GM21447 (cell line): ENCODE results near the gene TPST1.
"Not testable (repeated sequence)": the region's sequence is repeated elsewhere in the genome, so short reads cannot be mapped to it uniquely, and the experiment has no call there.

Source experiments
- ATAC-seq: cut with Tn5 transposase; IDR thresholded peaks from one replicate; pipeline ENCODE4 v1.9.1; 2021; ENCODE audit not compliant: unreplicated experiment

The TPST1 gene

DNA sequence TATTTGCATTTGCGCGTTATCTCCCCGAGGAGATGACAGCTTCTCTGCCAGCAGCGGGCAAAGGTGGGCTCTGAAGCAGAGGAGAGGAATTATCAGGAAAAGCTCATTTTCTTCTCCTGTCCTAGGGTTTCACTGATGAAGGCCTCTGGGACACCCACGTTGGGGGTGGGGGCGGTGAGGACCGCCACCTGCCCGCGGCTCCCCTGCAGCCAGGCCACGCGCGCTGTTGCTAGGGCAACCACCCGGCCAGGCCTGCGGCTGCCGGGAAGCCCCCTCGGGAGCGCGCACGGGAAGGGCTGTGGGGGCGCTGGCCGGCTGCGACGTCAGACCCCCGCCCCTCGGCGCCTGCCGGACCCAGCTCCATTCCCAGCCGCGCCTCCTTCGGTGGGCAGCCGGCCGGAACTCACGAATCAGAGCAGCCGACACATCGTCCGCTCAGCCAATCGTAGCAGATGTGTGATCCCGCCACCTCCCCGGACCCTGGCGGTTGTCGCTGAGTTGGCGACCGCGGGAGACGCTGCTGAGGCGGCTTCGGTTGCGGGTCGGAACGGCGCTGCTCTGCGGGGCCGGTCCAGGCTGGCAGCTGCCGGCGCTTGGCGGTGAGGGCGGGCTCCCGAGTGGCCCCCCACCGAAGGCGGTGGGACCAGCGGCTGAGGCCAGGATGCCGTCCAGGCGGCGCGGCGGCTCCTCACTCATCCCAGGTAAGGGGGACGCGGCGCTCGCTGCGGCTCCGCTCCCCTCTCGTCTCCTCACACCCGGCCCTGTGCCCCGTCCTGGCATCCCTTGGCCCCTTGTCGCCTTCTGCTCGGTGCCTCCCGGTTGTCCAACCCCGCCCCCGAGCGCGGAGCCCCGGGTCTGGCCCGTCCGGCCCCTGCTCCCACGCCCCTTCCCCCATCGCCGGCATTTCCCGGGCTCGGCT lies at the start of gene TPST1:
TPST1 (plus strand) TSS at position 513 of the 919 bp plus-strand sequence. CDS start 35,092 bp downstream, outside the sequence.
- peak; percentile 96 for ATAC-seq

DNA sequence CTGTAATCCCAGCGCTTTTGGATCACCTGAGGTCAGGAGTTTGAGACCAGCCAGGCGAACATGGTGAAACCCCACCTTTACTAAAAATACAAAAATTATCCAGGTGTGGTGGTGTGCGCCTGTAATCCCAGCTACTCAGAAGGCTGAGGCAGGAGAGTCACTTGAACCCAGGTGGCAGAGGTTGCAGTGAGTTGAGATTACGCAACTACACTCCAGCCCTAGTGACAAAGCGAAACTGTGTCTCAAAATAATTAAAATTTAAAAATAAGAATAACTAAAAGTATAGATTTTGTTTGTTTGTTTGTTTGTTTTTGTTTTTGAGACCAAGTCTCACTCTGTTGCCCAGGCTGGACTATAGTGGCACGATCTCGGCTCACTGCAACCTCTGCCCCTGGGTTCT lies 49.1 kb upstream of the TPST1 start:
- not testable (repeated sequence) for ATAC-seq

DNA sequence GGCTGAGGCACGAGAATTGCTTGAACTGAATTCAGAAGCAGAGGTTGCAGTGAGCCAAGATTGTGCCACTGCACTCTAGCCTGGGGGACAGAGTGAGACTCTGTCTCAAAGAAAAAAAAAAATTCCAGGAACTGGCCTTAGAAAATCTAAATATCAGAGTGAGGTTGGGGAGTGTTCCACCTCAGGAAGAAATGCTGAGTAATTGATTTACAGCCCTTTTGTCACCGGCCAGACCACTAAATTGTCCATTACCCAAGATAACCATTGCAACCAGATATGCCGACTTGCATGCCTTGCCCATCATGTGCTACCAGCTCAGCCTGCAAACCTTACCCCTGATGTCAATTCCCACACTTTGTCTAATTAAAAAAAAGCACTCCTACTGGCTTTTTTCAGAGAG lies 48.1 kb upstream of the TPST1 start:
- ATAC-seq: no peak

DNA sequence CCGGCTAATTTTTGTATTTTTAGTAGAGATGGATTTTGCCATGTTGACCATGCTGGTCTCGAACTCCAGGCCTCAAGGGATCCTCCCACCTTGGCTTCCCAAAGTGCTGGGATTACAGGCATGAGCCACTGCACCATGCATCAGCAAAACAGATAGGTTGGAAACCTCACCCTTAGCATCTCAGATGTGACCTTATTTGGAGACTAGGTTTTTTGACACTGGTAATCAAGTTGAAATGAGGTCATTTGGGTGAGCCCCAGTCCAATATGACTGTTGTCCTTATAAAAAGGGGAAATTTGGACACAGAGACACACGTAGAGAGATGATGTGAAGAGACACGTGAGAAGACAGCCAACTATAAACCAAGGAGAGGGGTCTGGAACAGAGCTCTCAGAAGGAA lies 42.5 kb upstream of the TPST1 start:
- no peak for ATAC-seq

DNA sequence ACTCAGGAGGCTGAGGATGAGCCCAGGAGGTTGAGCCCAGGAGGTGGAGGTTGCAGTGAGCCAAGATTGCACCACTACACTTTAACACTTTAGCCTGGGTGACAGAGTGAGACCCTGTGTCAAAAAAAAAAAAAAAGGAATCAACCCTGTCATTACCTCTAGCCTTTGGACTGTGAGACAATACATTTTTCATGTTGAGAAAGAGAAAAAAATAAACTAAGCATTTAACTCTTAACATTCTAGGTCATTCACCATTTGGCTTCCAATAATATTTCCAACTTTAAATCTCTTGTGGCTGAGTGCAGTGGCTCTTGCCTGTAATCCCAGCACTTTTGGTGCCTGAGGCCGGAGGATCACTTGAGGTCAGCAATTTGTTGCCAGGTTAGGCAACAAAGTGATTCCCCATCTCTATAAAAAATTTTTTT lies 41.9 kb upstream of the TPST1 start:
- ATAC-seq: no peak

DNA sequence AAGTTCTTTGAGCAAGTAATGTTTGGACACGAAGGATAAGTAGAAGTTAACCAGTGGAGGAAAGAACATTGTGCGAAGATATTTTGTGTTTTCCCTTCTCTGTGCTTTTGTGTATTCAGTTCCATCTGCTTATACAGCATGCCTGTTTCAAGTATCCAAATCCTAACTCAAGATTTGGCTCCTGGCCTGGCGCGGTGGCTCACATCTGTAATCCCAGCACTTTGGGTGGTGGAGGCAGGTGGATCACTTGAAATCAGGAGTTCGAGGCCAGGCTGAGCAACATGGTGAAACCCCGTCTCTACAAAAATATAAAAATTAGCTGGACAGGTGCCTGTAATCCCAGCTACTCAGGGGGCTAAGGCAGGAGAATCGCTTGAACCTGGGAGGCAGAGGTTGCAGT lies 40.8 kb upstream of the TPST1 start:
- no peak for ATAC-seq

DNA sequence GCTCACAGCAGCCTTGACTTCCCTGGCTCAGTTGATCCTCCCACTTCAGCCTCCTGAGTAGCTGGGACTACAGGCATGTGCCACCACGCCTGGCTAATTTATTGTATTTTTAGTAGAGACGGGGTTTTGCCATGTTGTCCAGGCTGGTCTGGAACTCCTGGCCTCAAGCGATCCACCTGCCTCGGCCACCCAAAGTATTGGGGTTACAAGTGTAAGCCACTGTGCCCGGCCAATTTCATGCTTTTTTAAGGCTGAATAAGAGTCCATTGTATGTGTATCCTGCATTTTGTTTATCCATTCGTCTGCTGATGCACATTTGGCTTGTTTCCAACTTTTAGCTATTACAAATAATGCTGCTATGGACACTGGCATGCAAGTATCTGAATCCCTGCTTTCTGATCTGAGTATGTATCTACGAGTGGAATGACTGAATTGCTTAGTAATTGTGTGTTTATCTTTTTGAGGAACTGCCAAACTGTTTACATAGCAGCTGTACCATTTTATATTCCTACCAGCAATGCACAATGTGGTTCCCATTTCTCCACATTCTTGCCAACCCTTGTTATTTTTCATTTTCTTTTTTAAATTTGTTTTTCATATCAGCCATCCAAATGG lies 37.3 kb upstream of the TPST1 start:
- no peak for ATAC-seq

DNA sequence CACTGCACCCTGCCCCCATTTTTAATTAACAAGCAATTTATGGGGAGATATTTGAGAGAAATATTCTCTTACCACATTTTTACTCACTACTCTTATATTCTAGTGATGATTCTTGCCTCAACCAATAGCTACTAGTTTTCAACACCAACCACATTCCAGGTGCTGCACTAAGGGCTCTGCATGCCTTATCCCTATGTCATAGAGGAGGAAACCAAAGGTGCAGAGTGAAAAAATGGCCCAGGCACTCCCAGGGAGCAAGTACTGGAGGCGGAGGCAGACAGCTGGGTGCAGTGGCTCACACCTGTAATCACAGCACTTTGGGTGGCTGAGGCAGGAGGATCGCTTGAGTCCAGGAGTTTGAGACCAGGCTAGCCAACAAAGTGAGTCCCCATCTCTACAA lies 35.5 kb upstream of the TPST1 start:
- no peak for ATAC-seq

DNA sequence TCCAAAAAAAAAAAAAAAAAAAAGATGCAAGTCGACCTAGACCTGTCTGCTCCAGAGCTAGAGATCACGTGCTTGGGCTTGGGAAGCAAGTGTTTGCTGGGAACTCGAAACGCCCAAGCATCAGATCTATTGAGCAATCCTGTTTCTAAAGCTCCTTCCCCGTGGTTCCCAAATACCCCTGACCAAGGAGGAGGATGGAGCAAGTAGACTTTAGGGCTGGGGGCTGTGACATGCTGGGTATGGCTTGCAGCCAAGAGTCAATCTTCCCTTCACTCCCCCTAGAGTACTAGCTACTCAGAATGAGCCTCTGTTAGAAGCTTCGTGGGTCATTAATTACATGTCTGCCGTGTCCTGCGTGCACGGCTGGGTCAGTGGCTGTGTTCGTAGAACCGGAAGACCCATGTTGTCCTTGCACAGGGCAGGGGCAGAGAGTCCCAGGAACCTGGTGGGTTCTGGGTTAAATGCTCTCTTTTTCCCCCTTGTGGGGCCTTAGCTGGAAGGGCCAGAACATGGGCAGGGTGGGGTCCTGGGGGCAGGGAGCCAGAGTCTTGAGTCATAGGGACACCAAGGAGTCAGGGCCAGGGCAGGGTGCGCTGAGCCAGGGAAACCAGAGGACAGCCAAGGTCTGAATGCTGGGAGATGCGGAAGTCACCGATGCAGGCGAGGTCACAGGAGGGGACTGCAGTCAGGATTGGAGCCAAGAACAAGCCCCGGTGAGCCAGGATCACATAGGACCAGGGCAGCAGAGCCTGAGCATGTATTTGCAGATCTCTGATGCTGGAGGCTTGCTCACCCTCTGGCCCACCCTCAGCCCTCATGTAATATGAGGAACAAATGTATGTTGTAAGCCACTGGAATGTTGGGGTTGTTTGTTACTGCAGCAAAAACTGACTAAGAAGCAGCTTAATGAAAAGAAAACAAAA lies 34.6 kb upstream of the TPST1 start:
- ATAC-seq: no peak

DNA sequence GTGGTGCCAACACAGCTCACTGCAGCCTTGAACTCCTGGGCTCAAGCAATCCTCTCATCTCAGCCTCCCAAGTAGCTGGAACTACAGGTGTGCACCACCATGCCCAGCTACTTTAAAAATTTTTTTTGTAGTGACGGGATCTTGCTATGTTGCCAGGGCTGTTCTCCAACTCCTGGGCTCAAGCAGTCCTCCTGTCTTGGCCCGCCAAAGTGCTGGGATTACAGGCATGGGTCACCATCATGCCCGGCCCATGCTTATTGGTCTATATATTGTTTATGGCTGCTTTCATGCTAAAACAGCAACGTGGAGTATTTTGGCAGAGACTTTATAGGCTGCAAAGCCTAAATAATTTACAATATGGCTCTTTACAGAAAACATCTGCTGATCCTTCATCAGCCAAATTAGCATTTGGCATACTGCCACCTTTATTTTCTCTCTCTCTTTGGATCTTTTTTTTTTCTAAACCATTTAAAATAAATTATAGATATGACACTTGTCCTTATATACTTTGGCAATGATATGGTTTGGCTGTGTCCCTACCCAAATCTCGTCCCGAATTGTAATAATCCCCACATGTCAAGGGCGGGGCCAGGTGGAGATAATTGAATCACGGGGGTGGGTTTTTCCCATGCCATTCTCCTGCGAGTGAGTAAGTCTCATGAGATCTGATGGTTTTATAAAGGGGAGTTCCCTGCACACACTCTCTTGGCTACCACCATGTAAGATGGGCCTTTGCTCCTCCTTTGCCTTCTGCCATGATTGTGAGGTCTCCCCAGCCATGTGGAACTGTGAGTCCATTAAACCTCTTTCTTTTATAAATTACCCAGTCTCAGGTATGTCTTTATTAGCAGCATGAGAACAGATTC lies 32.4 kb upstream of the TPST1 start:
- not testable (repeated sequence) for ATAC-seq

DNA sequence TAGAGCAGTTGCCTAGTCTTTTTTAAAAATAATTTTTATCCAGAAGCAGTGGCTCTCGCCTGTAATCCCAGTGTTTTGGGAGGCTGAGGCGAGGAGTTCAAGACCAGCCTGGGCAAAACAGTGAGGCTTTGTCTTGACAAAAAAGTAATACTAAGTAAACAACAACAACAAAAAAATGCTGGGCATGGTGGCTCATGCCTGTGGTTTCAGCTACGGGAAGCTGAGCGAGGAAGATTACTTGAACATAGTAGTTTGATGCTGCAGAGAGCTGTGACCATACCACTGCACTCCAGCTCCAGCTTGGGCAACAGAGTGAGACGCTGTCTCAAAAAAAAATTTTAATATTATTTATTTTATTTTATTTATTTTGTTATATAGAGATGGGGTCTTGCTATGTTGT lies 31.3 kb upstream of the TPST1 start:
- no peak for ATAC-seq

DNA sequence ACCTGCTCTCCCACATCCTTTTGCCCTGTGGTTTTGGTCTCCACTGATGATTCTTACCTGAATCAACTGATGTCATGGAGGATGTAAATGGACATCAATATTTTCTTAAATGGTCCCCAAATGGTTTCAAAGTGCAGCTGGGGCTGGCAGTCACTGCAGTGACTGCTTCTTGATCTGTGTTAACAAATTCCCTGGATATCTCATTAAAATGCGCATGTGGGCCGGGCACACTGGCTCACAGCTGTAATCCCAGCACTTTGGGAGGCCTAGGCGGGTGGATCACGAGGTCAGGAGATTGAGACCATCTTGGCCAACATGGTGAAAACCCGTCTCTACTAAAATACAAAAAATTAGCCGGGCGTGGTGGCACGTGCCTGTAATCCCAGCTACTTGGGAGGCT lies 30.1 kb upstream of the TPST1 start:
- not testable (repeated sequence) for ATAC-seq

DNA sequence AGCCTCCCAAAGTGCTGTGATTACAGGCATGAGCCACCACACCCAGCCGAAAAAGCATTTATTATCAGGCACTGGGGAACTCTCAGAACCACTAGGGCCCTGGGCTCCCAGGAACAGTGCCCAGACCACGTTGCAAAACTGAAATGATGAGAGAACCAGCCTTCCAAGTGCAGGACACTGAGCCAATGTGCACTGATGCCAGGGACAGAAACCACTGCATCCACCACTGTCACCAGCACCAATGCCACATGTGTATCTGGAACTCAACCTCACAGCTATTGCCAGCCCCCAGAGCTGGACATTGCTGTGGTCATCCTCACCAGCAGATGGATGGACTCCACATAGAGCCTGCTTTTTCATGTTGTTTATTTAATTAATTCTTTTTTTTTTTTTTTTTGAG lies 28.2 kb upstream of the TPST1 start:
- no peak for ATAC-seq

DNA sequence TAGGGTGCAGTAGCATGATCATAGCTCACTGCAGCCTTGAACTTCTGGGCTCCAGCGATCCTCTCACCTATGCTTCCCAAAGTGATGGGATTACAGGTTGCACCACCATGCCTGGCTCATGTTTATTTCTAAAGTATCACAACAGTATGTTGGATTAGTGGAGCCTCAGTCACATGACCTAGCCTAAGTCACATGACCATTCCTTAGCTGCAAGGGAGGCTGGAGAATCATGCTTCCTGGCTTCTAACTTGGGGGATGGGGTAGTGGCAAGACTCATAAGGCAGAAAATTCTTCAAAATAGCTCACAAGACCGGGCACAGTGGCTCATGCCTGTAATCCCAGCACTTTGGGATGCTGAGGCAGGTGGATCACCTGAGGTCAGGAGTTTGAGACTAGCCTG lies 26.9 kb upstream of the TPST1 start:
- ATAC-seq: no peak

DNA sequence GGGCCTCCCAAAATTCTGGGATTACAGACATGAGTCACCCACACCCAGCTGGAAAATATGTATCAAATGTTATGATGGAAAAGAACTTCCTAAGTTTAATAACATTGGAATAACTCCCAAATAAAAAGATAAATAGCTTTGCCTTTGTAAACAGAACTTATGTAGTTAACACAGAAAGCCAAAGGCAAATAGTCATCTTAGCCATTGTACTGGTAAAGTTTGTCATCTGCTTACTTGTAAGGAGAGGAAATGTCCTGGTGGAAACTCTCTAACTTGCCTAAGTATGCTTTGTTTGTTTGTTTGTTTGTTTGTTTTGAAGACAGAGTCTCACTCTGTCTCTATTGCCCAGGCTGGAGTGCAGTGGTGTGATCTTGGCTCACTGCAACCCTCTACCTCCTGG lies 23.8 kb upstream of the TPST1 start:
- ATAC-seq: no peak

DNA sequence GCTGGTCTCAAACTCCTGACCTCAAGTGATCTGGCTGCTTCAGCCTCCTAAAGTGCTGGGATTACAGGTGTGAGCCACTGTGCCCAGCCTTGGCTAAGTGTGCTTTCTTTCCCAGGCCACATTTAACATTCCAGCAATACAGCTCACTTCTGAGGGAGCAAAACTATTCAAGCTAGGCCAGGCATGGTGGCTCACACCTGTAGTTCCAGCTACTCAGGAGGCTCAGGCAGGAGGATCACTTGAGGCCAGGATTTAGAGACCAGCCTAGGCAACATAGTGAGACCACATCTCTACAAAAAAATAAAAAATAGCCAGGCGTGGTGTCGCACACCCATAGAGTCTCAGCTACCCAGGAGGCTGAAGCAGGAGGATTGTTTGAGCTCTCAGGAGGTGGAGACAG lies 23.3 kb upstream of the TPST1 start:
- ATAC-seq: no peak

DNA sequence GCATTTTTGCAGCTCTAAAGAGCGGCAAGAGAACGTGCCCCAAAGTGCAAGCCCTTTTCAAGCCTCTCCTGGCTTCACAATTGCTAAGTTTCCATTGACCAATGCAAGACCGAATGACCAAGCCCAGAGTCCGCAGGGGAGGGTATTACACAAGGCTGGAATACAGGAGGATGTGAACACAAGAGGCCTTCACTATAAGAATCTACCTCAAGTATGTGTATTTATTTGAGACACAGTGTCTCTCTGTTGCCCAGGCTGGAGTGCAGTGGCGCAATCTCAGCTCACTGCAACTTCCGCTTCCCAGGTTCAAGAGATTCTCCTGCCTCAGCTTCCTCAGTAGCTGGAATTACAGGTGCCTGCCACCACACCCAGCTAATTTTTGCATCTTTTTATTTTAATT lies 22.2 kb upstream of the TPST1 start:
- ATAC-seq: no peak

DNA sequence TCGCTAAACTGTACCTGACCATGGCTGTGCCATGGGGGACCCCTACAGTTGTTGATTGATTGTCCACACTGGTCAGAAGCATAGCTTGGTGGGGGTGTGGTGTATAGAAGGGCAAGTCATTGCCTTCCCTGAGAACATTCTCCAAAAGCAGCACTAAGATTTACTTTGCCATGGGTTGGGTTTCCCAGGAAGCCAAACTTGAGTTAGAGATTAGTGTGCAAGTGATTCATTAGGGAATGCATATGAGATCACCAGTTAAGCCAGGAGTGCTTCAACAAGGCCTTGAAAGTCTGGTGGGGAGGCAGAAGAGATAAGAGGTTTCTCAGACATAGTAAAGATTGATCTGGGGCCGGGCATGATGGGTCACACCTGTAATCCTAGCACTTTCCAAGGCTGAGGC lies 21.4 kb upstream of the TPST1 start:
- no peak for ATAC-seq

DNA sequence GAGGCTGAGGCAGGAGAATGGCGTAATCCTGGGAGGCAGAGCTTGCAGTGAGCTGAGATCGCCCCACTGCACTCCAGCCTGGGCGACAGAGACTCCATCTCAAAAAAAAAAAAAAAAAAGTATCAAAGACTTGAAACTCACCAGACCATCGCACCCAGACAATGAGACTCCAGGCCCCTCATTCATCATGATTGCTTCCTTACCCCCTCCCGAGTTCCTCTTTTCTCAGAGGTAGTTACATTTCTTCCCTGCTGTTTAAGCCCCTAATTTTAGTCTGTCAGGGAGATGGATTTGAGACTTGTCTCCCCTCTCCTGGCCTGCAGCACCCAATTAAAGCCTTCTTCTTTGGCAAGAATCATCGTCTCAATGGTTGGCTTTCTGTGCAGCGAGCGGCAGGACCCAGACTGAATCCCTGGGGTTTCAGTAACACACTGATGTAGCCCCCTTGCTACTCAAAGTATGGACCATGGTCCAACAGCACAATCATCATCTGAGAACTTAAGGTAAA lies 19.4 kb upstream of the TPST1 start:
- no peak for ATAC-seq

DNA sequence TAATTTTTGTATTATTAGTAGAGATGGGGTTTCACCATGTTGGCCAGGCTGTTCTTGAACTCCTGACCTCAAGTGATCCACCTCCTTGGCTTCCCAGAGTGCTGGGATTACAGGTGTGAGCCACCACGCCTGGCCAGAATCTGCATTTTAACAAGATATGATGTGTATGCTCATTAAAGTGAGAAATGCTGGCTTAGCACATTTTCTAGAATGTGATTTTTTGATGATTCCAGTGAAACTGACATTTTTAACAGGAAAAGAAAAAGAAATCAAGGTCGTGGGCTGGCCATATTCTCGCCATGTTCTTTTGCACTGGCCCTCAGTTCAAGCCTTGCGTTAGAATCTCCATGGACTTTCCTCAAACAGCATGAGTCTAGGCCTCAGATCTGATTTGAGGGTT lies 18.1 kb upstream of the TPST1 start:
- no peak for ATAC-seq
